ENCODE results near the gene MRPL45.

The MRPL45 gene

DNA sequence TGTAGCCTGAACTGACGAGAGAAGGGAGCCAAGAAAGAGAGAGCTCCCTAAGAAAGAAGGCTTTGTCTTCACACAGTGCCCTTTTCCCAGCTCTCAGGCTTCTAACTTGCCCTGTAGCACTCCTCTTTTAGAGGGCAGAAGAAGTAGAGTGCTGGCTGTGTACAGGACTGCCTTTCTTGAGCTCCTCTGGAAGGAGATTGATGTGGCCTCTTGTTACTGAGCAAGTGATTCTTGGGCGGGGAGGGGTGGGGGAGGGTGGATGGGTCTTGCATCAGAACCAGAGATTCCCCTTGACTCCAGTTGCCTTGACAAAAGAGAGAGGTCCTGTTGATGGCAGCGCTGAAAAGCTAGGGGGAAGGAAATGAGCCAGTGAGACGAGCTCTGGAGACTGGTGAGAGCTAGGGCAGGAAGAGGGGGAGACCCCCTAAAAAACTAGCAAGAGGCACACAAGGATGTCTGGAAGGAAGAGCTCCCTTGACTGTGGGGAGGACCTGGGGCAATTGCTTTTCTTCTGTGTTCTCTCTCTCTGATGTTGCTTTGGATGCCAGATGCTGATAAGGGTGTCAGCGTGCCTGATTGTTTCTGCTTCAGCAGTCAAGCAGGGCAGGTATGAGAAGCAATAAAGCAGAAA, 28.4 kb downstream of the MRPL45 start:
- DNase-seq, result no peak

DNA sequence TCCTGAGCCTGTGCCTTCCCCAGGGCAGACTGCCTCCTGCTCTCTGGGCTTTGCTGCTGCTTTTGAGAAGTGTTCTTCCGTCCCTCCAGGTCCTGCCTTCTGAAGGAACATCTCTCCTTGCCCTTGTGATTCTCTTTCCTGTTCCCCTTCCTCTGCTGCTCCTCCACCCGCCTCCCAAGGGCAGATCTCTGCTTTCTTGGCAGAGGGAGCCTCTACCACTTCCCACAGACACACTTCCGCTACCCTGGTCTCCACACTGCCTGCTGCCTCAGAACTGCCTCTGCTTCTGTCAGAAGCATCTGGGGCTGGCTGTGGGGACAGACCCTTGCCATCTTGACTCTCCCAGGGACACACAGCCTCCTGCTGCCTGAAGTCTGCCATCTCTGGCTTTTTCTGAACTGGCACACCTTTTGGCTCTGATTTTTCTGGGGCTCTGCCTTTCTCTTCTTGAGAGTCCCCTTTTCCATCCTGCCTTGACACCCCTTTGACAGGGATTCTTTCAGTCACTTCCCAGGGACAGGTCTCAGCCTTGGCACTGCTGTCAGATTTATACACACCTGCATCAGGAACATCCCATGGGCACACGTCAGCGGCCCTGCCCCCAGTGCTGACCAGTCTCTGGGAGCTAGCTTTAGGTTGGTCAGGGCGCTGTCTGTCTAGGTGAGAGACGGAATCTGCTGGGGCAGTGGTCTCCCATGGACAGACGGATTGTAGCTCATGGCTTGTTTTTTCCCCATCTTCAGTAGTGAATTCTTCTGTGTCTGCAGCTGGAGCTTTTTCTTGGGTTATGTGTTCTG, 30.2 kb downstream of the MRPL45 start:
- DNase-seq, result no peak

DNA sequence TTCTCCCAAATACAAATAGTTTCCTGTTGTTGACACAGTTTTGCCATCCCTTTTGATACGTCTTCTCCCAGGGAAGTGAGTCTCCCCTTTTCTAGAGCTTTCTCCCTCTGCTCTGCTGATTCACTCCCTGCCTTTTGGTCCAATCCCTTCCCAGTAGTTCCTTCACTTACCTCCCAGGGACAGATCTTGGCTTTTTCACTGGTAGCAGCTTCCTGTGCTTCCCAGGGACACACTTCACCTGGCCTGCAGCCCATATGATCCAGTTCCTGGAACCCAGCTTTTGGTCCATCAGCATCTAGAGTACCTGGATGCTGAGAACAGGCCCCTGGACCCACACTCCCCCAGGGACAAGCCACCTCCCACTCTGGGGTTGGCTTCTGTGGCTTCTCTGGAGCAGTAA, 31.0 kb downstream of the MRPL45 start:
- DNase-seq, result no peak

DNA sequence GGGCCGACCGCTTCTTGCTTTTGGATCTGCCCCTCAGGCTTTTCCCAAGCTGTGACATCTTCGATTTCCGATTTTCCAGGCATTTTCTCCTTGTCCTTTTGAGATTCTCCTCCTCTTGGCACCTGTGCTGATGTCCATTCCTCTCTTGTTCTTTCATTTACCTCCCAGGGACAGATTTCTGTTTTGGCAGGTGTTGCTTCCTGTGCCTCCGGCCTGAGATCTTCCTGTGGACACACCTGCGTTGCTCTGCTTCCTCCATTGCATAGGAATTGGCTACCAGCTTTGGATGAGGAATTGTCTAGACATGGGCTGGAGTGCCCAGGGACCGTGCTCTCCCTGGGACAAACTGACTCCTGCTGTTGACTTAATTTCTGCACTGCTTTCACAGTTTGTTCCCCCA, 31.7 kb downstream of the MRPL45 start:
- DNase-seq, result no peak

DNA sequence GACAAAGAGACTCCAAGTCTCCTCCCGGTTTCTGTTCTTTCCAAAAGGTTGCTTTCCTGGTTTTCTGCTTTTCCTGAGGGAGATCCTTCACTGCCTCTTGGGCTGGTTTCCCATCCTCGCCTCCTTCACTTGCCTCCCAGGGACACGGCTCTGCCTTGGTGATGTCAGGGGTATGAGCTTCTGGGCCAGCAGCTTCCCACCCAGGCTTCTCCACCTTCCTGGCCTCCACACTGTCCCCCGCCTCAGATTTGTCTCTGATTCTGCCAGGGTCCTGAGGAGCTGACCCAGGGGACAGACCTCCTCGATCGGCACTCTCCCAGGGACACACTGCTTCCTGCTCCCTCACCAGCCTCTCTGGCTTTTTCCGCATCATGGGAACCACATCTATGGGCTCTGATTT, 32.3 kb downstream of the MRPL45 start:
- DNase-seq, result no peak

DNA sequence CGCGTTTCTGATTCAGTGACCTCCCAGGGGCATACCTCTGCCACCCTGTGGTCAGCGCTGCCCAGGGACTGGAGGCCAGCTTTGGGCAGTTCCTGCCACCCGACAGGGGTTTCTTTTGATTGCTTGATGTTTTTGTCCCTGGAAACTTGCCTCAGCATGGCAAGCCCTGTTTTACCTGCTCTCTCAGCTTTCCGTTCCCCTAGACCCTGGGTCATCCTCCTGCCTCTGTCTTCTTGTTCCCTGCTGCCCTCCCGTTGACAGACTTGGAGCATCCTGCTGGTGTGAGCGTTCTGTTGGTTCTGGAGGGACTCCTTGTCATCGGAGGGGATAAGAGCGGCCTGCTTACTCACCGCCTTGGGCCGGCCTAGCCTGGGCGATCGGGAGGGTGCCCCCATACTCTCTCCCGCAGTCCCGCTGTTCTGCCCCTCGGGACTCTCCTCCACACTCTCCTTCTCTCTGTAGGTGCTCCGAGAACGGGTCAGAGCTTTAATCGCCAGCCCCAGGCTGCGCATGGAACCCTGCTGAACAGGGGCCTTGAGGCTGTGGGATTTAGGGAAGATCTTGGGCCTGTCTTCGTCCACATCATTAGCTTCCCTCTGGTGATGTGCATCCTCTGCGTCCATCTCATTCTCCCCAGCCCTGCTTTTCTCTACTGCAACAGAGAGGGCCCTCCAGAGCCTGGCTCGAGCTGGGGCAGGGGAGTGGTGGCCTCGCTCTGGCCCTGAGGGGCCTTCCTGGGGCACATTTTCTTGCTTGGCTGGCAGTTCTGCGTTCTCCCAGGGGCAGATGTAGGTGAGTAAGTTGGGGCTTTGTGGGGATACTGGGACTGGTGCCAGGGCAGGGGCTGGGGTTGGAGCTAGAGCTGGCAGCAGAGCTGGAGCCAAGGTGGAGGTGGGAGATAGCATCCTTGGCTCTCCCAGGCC, 33.1 kb downstream of the MRPL45 start:
- no peak for DNase-seq

DNA sequence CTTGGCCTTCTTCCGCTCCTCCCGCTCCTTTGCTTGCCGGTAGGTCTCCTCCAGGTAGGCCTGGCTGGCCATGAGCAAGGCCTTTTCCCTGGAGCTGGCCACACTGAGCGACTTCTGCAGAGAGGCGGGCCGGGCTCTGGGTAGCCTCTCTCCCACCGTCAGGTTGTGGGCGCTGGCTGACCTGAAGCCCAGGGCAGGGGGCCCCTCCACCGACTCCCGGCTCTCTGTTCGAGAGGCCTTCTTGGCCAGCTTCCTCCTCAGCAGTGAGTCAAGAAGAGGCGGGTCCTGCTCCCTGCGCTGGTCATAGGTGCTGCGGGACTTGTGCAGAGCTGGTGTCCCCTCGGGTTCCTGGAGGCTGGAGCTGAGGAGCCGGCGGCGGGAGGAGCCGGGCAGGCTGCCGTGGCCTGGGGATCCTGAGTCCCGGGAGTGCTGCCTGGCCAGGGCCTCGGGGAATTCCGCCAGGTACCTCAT, 34.0 kb downstream of the MRPL45 start:
- no peak for DNase-seq

DNA sequence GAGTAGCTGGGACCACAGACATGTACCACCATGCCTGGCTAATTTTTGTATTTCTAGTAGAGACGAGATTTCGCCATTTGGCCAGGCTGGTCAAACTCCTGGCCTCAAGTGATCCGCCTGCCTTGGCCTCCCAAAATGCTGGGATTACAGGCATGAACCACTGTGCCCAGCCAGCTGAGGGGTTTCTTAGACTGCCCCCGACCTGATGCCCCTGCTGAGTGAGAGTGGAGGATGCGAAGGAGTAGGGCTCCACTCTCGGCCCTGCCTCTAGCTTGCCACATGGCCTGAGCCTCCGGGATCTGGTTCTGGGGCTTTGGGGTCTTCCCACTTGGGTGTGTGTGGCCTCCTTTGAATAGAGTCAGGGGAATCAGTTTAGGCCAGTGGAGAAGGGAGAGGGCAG, 35.8 kb downstream of the MRPL45 start:
- DNase-seq, result no peak

DNA sequence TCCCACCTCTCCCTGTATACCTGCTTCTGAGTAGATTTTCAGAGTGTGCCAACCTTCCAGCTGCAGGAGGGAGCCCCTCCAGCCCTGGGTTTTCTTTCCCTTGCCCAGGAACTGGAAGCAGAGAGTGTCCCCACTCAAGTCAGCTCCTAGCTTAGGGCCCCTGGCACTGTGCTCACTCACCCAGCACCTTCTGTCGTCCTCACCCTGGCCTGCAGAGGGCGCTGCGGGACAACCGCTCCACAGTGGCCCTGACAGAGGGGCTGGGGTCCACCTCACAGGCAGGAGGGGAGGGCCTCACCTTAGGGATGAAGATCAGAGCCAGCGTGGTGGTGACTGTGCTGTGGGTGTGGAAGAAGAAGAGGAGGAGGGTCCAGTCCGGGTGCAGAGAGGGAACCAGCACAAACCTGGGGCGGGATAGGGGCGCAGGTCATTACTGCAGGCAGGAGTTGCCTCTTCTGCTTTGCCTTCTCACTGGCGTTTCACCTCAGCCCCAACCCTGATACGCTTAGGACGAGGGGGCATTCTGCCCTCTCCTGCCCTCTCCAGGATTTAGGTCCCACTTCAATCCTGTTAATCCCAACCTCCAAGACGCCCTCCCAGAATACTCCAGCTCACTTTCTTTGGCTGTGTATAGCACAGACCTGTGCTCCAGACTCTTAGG, 36.8 kb downstream of the MRPL45 start:
- DNase-seq, result no peak

DNA sequence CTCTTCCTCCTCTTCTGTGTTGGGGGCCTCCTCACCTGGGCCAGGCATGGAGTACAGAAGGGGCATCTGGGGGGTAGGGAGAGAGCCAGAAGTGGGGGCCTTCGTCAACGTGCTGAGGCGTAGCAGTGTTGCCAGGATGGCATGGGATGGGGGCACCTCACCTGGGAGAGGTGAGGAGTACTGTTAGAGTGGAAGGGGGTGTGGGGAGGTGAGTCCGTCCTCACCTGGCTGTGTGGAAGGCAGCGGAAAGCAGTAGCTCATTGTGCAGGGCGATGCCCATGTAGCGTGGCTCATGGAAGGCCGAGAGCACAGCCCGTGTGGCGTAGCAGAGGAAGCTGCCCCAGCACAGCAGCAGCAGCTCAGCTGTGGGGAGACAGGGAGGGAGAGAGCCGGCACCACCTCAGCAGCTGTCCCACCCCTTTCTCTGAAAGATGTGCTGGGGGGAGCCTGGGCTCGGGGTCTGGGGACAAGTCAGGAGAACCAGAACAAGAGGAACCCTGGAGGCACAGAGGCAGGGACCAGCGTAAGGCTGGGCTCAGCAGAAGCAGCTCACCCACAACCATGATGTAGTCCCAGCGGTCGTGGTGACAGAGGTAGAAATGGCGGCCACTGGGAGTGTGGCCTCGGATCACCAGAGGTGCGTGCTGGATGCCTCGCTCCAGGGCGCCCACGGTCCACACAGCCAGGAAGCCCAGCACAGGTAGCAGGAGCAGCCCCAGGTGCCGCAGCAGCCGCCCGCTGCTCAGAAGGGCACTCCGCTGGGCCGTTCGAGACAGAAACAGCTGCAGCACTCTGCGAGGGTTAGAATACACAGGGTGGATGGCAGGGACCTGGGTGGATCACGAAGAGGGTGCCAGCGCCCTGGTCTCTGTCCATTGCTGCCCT, 37.8 kb downstream of the MRPL45 start:
- no peak for DNase-seq

DNA sequence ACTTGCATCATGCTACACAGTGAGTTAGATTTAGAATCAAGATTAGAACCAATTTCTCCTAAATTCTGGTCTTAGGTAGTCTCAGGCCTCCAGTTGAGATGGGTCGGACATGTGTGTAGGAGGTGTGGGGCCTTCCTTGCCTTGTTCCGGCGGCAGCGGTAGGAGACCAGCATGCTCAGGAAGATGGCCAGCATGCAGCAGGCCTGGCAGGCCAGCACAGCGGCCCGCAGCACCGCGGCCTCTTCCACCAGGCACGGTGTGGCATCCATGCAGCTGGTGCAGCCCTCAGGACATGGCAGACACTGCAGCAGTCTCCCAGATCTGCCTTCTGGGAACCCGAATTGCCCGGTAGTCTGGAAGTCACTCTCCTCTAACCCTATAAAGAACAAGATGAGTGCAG, 39.9 kb downstream of the MRPL45 start:
- no peak for DNase-seq

DNA sequence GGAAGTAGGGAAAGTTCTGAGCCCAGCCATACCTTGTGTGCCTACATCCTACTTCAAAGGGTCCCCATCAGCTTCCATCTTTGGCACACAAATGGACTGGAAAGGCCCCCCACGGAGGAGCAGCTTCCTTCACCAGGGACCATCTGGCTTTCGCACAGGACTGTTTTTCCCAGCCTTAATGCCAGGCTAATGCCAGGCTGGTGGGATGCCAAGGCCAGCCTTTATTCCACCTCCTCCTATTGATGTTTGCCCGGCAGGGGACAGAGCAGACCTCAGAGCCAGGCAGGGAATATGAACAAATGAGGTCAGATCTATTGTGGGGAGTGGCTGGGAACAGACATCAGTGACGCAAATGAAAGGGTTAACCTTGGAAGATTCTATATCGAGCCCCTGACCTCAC, 41.1 kb downstream of the MRPL45 start:
- no peak for DNase-seq

DNA sequence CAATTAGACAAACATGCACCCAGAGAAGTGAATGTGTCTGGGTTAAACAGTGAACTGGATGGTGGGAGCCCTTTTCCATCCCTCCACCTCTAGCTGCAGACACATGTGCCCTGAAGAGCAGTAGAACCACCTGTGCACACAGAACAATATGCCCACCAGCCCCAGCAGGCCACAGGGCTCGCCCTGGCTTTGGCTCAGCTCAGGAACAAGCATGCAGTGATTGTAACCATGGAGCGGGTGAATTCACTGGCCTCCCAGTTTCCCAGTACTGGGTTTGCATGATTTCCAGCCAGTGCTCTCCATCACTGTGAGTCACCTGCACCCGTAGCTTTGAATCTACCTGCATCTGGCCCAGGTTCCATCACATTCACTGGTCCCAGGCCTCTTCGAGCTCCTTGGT, 41.6 kb downstream of the MRPL45 start:
- no peak for DNase-seq

DNA sequence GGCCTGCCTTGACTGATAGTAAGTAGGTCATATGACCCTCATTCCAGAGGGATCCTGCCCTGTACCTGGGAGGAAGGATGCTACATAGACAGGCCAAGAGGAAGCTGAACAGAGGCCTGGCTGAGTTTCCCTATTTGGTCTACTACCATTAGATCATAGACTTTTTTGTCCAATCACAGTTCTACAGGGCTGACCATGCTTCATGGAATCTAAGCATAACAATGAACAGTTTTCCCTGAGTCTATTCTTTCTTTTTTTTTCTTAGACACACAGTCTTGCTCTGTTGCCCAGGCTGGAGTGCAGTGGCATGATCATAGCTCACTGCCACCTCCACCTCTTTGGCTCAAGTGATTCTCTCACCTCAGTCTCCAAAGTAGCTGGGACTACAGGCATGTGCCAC, 42.9 kb downstream of the MRPL45 start:
- DNase-seq, result no peak

DNA sequence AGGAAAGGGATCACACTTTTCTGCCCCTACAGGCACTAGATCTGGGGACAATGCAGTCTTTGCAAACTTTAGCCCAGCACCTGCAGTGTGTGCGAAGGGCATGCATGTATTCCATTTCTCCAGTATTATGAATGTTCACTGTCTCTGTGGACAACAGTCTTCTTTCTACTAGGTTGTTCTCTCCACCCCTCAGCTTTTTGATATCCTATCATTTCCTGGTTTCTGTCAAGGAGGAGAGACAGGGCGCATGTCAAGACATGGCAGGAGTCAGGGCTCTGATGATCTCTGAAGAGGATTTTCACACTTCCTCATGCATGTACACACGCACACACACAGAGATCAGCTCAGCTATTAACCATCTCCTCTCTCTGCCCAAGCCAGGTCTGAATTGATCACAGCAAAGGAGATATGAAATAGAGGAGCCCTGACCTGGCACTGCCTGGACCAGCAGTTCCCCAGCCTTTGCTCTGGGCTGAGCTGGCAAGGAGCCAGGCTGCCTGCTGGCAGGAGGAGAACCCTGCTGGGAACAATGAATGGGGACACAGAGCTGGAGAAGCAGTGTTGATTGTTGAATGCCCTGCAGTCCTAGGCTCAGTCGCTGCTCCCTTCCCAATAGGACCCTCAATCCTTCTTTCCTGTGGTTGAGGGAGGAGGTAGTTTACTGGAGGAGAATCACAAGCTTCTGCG, 44.2 kb downstream of the MRPL45 start:
- no peak for DNase-seq

DNA sequence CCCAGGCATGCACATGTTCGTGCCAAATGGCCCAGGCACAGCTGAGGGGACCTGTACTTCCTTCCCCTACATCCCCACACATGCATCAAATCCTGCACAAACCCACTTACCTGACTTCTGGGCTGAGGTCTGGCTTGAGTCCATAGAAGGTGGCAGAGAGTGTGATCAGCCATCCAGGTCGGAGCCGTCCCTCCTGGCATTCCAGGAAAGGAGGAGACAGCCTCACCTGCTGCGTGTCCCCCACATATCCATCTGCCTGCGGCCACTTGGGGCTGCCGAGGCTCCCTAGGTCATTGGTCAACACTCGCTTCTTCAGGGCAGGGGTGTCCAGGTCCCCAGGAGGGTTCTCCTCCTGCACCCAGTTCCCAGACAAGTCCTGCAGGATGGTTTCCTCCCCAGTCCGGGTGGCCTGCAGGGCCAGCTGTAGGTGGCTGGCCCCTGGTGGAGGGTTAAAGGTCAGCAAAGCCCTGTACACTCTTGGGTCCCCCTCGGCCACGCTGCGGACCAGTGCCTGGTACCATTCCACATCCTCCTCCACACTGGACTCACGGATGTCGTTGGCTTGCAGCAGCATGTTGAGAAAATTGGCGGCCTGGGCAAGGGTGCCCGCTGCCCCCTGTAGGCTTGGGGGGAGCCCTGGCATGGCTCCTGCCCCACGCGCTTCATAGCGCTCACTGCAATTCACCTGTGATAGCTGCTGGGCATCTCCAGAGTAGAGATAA, 46.1 kb downstream of the MRPL45 start:
- no peak for DNase-seq

DNA sequence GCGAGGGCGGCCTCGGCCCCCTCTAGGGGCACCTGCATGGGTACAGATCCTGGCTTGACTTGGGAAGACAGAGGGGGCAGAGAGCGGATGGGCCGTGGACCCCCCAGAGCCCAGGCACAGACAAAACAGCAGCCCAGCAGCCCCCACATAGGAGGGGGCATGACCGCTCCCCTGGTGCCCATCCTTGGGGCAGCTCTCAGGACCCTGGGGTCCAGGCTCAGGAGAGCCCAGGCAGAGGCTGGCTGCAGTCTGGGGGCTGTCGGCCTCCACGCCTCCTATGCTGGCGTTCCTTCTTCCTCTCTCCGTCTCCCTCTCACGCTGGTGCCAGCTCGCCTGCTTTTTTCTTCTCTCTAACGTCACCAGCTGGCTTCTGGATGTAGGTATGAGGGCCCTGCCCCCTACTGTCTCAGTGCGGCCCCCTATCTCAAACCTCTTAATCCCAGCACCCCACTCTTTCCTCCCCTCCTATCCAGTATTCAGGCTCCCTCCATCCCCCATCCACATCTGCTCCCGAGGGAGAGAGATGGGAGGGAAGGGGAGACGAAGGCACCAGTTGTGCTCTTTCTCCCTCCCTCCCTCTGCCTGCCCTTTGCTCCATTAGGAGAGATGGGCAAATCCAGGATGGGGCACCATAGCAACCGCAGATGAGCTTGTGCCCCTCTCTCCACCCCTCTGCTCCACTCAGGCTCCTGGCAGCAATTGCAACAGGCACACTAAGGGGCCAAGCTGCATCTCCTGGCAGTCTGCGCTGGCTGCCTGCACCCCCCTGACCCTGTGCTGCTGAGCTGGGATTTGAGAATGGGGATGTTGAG, 46.8 kb downstream of the MRPL45 start, which contains the start of gene GPR179:
Gene GPR179 (minus strand): TSS at position 349 of the 812 bp plus-strand sequence. CDS start 167 bp downstream, at position 182.
- no peak for DNase-seq

DNA sequence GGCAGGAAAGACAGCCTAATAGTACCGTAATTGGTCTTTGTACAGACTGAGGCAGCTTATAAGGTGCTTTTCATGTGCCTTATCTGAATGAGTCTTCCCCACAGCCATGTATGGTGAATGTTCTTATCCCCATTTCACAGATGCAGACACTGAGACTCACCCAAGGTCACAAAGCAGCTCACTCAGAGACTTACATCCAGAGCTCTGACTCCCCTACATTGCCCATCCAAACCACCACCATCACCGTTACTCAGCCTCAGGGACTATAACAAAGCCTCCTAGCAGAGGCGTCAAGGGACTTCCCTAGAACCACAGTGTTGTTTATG, 47.4 kb downstream of the MRPL45 start:
- DNase-seq, result no peak

DNA sequence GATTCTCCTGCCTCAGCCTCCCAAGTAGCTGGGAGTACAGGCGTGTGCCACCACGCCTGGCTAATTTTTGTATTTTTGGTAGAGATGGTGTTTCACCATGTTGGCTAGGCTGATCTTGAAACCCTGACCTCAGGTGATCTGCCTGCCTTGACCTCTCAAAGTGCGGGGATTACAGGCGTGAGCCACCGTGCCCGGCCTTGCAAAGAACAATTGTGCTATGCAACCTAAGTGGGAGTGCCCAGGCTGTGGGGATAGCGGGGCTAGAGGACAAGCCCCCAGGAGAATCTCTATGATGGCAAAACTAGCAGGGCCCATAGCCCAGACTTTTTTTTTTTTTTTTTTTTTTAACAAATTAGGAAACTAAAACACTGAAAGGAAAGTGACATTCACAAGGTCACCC, 48.8 kb downstream of the MRPL45 start:
- DNase-seq, result no peak
